Fibroblast of lung (primary cell): ENCODE data around the gene ARRDC4. TPM values are rescaled to one million over a fixed set of nuclear protein-coding genes. Genes with fewer than 3 reads are reported as not detected.

Experiments used
- DNase-seq, 2 donors: peaks; one replicate each; pipeline versions ENCODE4 v3.0.0 to v3.0.0-alpha.2; 2010; ENCODE audit warnings: low read depth in 2 of 2
- H2AFZ ChIP-seq: 2 replicates; pipeline ENCODE4 v1.5.1; 2012; ENCODE audit warnings: low read length, control low read depth, inconsistent platforms
- H3K27ac ChIP-seq: 2 replicates; pipeline ENCODE4 v1.5.1; 2011; ENCODE audit warnings: low read length, control low read depth; ENCODE audit not compliant: insufficient read depth
- H3K27me3 ChIP-seq: 2 replicates; pipeline ENCODE4 v1.5.1; 2011; ENCODE audit warnings: mild to moderate bottlenecking, low read length; ENCODE audit not compliant: control insufficient read depth, insufficient read depth
- H3K36me3 ChIP-seq: 2 replicates; pipeline ENCODE4 v1.5.1; 2011; ENCODE audit warnings: low read length; ENCODE audit not compliant: control insufficient read depth, insufficient read depth
- H3K4me1 ChIP-seq: 2 replicates; pipeline ENCODE4 v1.5.1; 2011; ENCODE audit warnings: low read length; ENCODE audit not compliant: control insufficient read depth, insufficient read depth; ENCODE audit errors: extremely low read depth
- H3K4me2 ChIP-seq: 2 replicates; pipeline ENCODE4 v1.5.1; 2011; ENCODE audit warnings: low read length, control low read depth; ENCODE audit not compliant: insufficient read depth; ENCODE audit errors: extremely low read depth
- H3K4me3 ChIP-seq, 4 experiments: fragments of 200-600 bp in 1 of 4; sonication (generic) in 1 of 4; replicated peaks in 1 of 4; 2 replicates each; pipeline ENCODE4 v1.5.1; 2011 to 2016; ENCODE audit warnings: low read length in 4 of 4, low read depth in 3 of 4, mild to moderate bottlenecking in 3 of 4, control low read depth in 2 of 4, inconsistent platforms in 1 of 4, mixed read lengths in 1 of 4; ENCODE audit not compliant: insufficient read depth in 1 of 4; ENCODE audit errors: control extremely low read depth in 1 of 4
- H3K79me2 ChIP-seq: 2 replicates; pipeline ENCODE4 v1.5.1; 2012; ENCODE audit warnings: mild to moderate bottlenecking, low read length, inconsistent platforms; ENCODE audit not compliant: control insufficient read depth, insufficient read depth
- H3K9ac ChIP-seq: 2 replicates; pipeline ENCODE4 v1.5.1; 2011; ENCODE audit warnings: mild to moderate bottlenecking, low read length, control low read depth; ENCODE audit not compliant: insufficient read depth
- H3K9me3 ChIP-seq: 2 replicates; pipeline ENCODE4 v1.5.1; 2012; ENCODE audit warnings: low read depth, low read length; ENCODE audit not compliant: control insufficient read depth, insufficient read depth
- H4K20me1 ChIP-seq: 2 replicates; pipeline ENCODE4 v1.5.1; 2011; ENCODE audit warnings: low read length; ENCODE audit not compliant: control insufficient read depth, insufficient read depth; ENCODE audit errors: extremely low read depth
- CTCF ChIP-seq, 2 donors: IDR thresholded peaks in 1 of 2; conservative IDR thresholded peaks in 1 of 2; 1 replicate in 1 of 2; 2 replicates in 1 of 2; pipeline ENCODE4 v1.5.1; 2011 to 2012; ENCODE audit warnings: low read length in 2 of 2, control low read depth in 1 of 2, inconsistent platforms in 1 of 2, low read depth in 1 of 2, mild to moderate bottlenecking in 1 of 2
- EZH2 ChIP-seq: IDR thresholded peaks from 2 replicates; pipeline ENCODE4 v1.5.1; 2012; ENCODE audit warnings: low read length, control low read depth, mild to moderate bottlenecking; ENCODE audit errors: missing control alignments
- polyA plus RNA-seq, 2 donors: library from polyadenylated mRNA; depleted of rRNA in 1 of 2; stranded (reverse) in 1 of 2; unstranded in 1 of 2; fragments of >200 nt; gene quantifications; 2 replicates each; pipeline ENCODE4 v1.2.1, GENCODE V29; 2011 to 2012; ENCODE audit warnings: missing spikeins in 1 of 2
- total RNA-seq: library from RNA; depleted of rRNA; stranded (reverse); fragments of >200 nt; gene quantifications from 2 replicates; pipeline ENCODE4 v1.2.1, GENCODE V29; 2014

ARRDC4 gene
- total and polyA plus RNA-seq, 2 donors (not counting 1 experiment from before 2014, with no cell fraction given) = 27.3 to 39.8 TPM

GRCh38 chr15:98012354-98012753 is 51.9 kb downstream of the ARRDC4 start:
- DNase-seq = no peak
- Histone ChIP-seq H3K4me1 (no peaks in the 10 kb centered on the region), H3K27me3 (no peaks in the 10 kb centered on the region), H3K4me2 (no peak overlapping the region), H4K20me1 (no peaks in the 10 kb centered on the region), H3K36me3 (no peaks in the 10 kb centered on the region), H3K79me2 (no peaks in the 10 kb centered on the region), H3K27ac (no peak overlapping the region), H2AFZ (no peak overlapping the region), H3K4me3 (no peak overlapping the region), H3K9me3 (no peaks in the 10 kb centered on the region), H3K9ac (no peak overlapping the region)
- TF ChIP-seq CTCF (conservative IDR thresholded peaks at IDR 0.05 in 1 of 2, IDR thresholded peaks at IDR 0.05 in 1 of 2; ENCODE audit: low read depth in 1 of 2, low read length in 2 of 2) = no peak
- TF ChIP-seq EZH2 = no peak

GRCh38 chr15:98013631-98014030 is 53.1 kb downstream of the ARRDC4 start:
- H3K27me3 ChIP-seq = no peaks in the 10 kb centered on the region
- no peak overlapping the region for H3K9ac ChIP-seq
- TF ChIP-seq CTCF (conservative IDR thresholded peaks at IDR 0.05 in 1 of 2, IDR thresholded peaks at IDR 0.05 in 1 of 2; ENCODE audit: low read depth in 1 of 2, low read length in 2 of 2) (no peak), EZH2 (no peak)
- no peaks in the 10 kb centered on the region for H4K20me1 ChIP-seq
- H3K27ac ChIP-seq = no peak overlapping the region
- H2AFZ ChIP-seq = no peak overlapping the region
- H3K4me1 ChIP-seq = no peaks in the 10 kb centered on the region
- H3K36me3 ChIP-seq = no peaks in the 10 kb centered on the region
- no peaks in the 10 kb centered on the region for H3K9me3 ChIP-seq
- H3K4me2 ChIP-seq = no peak overlapping the region
- no peak for DNase-seq
- H3K4me3 ChIP-seq = no peak overlapping the region
- no peaks in the 10 kb centered on the region for H3K79me2 ChIP-seq

GRCh38 chr15:98017150-98017964 is 56.9 kb downstream of the ARRDC4 start:
- DNase-seq = no peak
- H3K79me2 ChIP-seq = no peaks in the 10 kb centered on the region
- H3K27ac ChIP-seq = no peak overlapping the region
- H3K4me2 ChIP-seq = no peak overlapping the region
- no peaks in the 10 kb centered on the region for H3K36me3 ChIP-seq
- H3K4me1 ChIP-seq = no peaks in the 10 kb centered on the region
- no peak overlapping the region for H3K9ac ChIP-seq
- no peak overlapping the region for H2AFZ ChIP-seq
- TF ChIP-seq EZH2 = no peak
- H3K27me3 ChIP-seq = no peaks in the 10 kb centered on the region
- no peaks in the 10 kb centered on the region for H4K20me1 ChIP-seq
- no peaks in the 10 kb centered on the region for H3K9me3 ChIP-seq
- no peak overlapping the region for H3K4me3 ChIP-seq
